H1 (cell line): ENCODE data around the gene NFKBIZ. TPM values are rescaled to one million over a fixed set of nuclear protein-coding genes. Genes with fewer than 3 reads are reported as not detected.

Experiments
- ATF2 ChIP-seq: IDR thresholded peaks from 2 replicates; pipeline ENCODE4 v1.6.1; 2012; ENCODE audit warnings: low read length, inconsistent platforms
- ATF3 ChIP-seq: IDR thresholded peaks from 2 replicates; pipeline ENCODE4 v1.6.1; 2011; ENCODE audit warnings: low read depth, mild to moderate bottlenecking, low read length; ENCODE audit not compliant: insufficient read depth
- USF2 ChIP-seq: IDR thresholded peaks from 2 replicates; pipeline ENCODE4 v1.6.1; 2011; ENCODE audit warnings: low read length, improper control_type of control experiment
- ZNF274 ChIP-seq: IDR thresholded peaks from 2 replicates; pipeline ENCODE4 v1.7.0; 2012; ENCODE audit warnings: low read length, borderline replicate concordance; ENCODE audit errors: extremely low read depth
- polyA plus RNA-seq, 7 experiments: library from polyadenylated mRNA; depleted of rRNA in 3 of 7; stranded (reverse) in 5 of 7; unstranded in 2 of 7; fragments of >200 nt in 5 of 7; fragments of 200-250 nt in 2 of 7; gene quantifications; 1 replicate in 5 of 7; 2 replicates in 1 of 7; 4 replicates in 1 of 7; pipeline versions ENCODE4 v1.2.1 to v1.2.3, GENCODE V29; 2011 to 2013; ENCODE audit warnings: missing spikeins in 2 of 7, mixed read lengths in 2 of 7
- total RNA-seq: library from RNA; stranded (reverse); fragmentation: NEBNext Ultra II Directional; extraction: Animal tissue kit (Norgen Biotek cat#: 25700); gene quantifications from 2 replicates; pipeline ENCODE4 v1.2.1, GENCODE V29; 2021

The NFKBIZ gene
- total and polyA plus RNA-seq, 2 of the 8 experiments (the other 6 are each of a cell fraction or from before 2014, with no cell fraction given): 7.2 to 24.5 TPM

GRCh38 chr3:101867511-101867910, 18.2 kb downstream of the NFKBIZ start (continued):
- no peak for TF ChIP-seq USF2
- no peak for TF ChIP-seq ZNF274
- TF ChIP-seq ATF2: no peak
- TF ChIP-seq ATF3: no peak
